Caco-2 (cell line): ENCODE results near the gene RAB3GAP2. TPM values are rescaled to one million over a fixed set of nuclear protein-coding genes. Genes with fewer than 3 reads are reported as not detected.

Source experiments
- BruUV-seq: library from RNA; stranded (reverse); fragments of 400-500 nt; replicated peaks from 2 replicates; lab custom pipeline; 2021; lab: Mats Ljungman, UMichigan
- CTCF ChIA-PET: fragments of 300-600 bp; sonication (Branson Sonifier 250); formaldehyde crosslinking; loops from one replicate; lab custom pipeline; 2022; ENCODE audit warnings: antibody characterized with exemption; lab: Charles Lee
- POLR2A ChIA-PET: fragments of 300-600 bp; sonication (Branson Sonifier 250); formaldehyde crosslinking; loops from one replicate; lab custom pipeline; 2022; ENCODE audit warnings: antibody characterized with exemption; lab: Charles Lee
- DNase-seq, 2 experiments: peaks; one replicate each; pipeline versions ENCODE4 v3.0.0 to v3.0.0-alpha.2; 2020 to 2022
- H3K27me3 ChIP-seq: replicated peaks from 2 replicates; pipeline ENCODE4 v1.6.0; 2011; ENCODE audit warnings: low read length; ENCODE audit not compliant: control insufficient read depth, insufficient read depth
- H3K36me3 ChIP-seq: 2 replicates; pipeline ENCODE4 v1.5.1; 2011; ENCODE audit warnings: low read length; ENCODE audit not compliant: control insufficient read depth, insufficient read depth
- H3K4me1 ChIP-seq: fragments of 250-450 bp; sonication (Bioruptor Pico); 2 replicates; pipeline ENCODE4 v1.5.1; 2020; ENCODE audit warnings: mild to moderate bottlenecking
- H3K4me3 ChIP-seq: 2 replicates; pipeline ENCODE4 v1.5.1; 2011; ENCODE audit warnings: low read depth, mild to moderate bottlenecking, control low read depth, low read length
- H3K9me3 ChIP-seq: fragments of 250-450 bp; sonication (Bioruptor Pico); 2 replicates; pipeline ENCODE4 v1.5.1; 2020; ENCODE audit warnings: mild to moderate bottlenecking, moderate library complexity
- H3K27ac Mint-ChIP-seq: one replicate; pipeline ENCODE4 v1.8.0; 2022; ENCODE audit warnings: mixed read lengths; ENCODE audit not compliant: unreplicated experiment
- H3K27me3 Mint-ChIP-seq: one replicate; pipeline ENCODE4 v1.8.0; 2022; ENCODE audit warnings: mixed read lengths; ENCODE audit not compliant: insufficient read depth, unreplicated experiment
- H3K36me3 Mint-ChIP-seq: one replicate; pipeline ENCODE4 v1.8.0; 2022; ENCODE audit warnings: mild to moderate bottlenecking, mixed read lengths; ENCODE audit not compliant: insufficient read depth, unreplicated experiment
- H3K4me1 Mint-ChIP-seq: one replicate; pipeline ENCODE4 v1.8.0; 2022; ENCODE audit warnings: low read depth, mixed read lengths; ENCODE audit not compliant: unreplicated experiment
- H3K4me3 Mint-ChIP-seq: one replicate; pipeline ENCODE4 v1.8.0; 2022; ENCODE audit warnings: mild to moderate bottlenecking, moderate library complexity, mixed read lengths; ENCODE audit not compliant: unreplicated experiment
- H3K9me3 Mint-ChIP-seq: one replicate; pipeline ENCODE4 v1.8.0; 2022; ENCODE audit warnings: mixed read lengths; ENCODE audit not compliant: unreplicated experiment
- intact Hi-C: fragments of 100-400 bp; cut with micrococcal nuclease; formaldehyde crosslinking; loops from one replicate; pipeline ENCODE4 v1.10.0; 2022; ENCODE audit not compliant: unreplicated experiment
- total RNA-seq: library from RNA; stranded (reverse); gene quantifications from 2 replicates; pipeline ENCODE4 v1.2.3, GENCODE V29; 2022
- TF ChIP-seq, protein P1 (sequence below), 2 experiments: fragments of 200-600 bp in 1 of 2; IDR thresholded peaks; 1 replicate in 1 of 2; 2 replicates in 1 of 2; pipeline versions ENCODE4 v1.5.1 to v1.8.0; 2011 to 2022; ENCODE audit warnings: antibody characterized with exemption in 1 of 2, control low read depth in 1 of 2, inconsistent platforms in 1 of 2, low read depth in 1 of 2, low read length in 1 of 2, mild to moderate bottlenecking in 1 of 2, moderate library complexity in 1 of 2; ENCODE audit not compliant: insufficient read depth in 1 of 2, severe bottlenecking in 1 of 2, unreplicated experiment in 1 of 2

Gene RAB3GAP2
- total RNA-seq, 1 experiment from 2014 or later: 41.1 TPM

DNA sequence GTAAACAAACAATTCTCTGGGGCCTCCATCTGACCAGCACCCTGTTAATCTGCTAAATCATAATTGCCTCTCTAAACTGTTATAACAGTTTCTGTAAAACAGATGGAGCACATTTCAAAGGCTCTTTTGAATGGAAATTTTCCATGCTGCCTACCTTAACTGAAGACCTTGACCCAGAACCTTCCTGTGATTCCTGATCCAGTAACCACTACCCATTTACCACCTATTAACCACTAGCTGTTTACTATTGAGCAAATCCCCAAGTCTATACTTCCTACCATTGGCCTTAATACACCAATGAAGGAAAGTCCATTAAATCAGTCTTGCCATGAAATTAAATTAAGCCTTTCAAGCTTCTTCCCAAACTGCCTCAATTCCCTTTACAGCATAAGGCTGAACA is 46.3 kb downstream of the RAB3GAP2 start:
- CTCF ChIA-PET: no interaction called here
- TF ChIP-seq, protein P1, sequence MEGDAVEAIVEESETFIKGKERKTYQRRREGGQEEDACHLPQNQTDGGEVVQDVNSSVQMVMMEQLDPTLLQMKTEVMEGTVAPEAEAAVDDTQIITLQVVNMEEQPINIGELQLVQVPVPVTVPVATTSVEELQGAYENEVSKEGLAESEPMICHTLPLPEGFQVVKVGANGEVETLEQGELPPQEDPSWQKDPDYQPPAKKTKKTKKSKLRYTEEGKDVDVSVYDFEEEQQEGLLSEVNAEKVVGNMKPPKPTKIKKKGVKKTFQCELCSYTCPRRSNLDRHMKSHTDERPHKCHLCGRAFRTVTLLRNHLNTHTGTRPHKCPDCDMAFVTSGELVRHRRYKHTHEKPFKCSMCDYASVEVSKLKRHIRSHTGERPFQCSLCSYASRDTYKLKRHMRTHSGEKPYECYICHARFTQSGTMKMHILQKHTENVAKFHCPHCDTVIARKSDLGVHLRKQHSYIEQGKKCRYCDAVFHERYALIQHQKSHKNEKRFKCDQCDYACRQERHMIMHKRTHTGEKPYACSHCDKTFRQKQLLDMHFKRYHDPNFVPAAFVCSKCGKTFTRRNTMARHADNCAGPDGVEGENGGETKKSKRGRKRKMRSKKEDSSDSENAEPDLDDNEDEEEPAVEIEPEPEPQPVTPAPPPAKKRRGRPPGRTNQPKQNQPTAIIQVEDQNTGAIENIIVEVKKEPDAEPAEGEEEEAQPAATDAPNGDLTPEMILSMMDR (IDR thresholded peaks at IDR 0.05; ENCODE audit: insufficient read depth in 1 of 2, low read depth in 1 of 2, low read length in 1 of 2, severe bottlenecking in 1 of 2, unreplicated experiment in 1 of 2): no peak
- no peaks in the 10 kb centered on the region for H3K4me1 Mint-ChIP-seq

DNA sequence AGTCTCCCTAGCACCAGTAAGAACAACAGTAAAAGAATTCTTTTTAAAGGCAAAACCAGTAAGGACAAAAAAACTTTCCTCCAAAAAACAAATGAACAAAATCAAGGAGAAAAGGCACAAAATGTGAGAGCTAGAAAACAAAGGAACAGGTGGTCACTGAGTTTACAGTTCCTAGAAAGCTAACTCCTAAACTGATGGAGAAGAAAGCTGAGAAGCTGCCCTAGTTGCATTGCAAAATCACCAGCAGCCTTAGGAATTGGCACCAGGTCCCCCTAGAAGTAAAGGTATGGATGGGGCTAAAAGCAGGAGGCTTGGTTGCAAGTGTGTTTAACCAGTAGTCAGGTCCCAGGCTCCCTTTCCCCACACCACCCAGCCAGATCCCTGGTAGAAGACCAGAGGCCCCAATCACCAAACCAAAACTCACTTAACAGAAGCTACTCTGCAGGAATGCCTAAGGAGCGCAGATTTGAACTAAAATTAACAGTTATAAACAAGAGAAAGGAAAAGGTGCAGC is 47.6 kb downstream of the RAB3GAP2 start:
- POLR2A ChIA-PET: no interaction called here
- BruUV-seq: no TSS peak
- intact Hi-C loops: no loop called here
- Histone ChIP-seq H3K27me3 (no peaks in the 10 kb centered on the region), H3K36me3 (no peaks in the 10 kb centered on the region), H3K4me3 (no peak overlapping the region), H3K4me1 (no peaks in the 10 kb centered on the region), H3K9me3 (no peaks in the 10 kb centered on the region)
- TF ChIP-seq, protein P1 (IDR thresholded peaks at IDR 0.05; ENCODE audit: insufficient read depth in 1 of 2, low read depth in 1 of 2, low read length in 1 of 2, severe bottlenecking in 1 of 2, unreplicated experiment in 1 of 2): no peak
- H3K27ac Mint-ChIP-seq: no peak overlapping the region
- no peak overlapping the region for H3K4me3 Mint-ChIP-seq
- no peaks in the 10 kb centered on the region for H3K4me1 Mint-ChIP-seq
- CTCF ChIA-PET: no interaction called here
- H3K27me3 Mint-ChIP-seq: no peaks in the 10 kb centered on the region
- peaks cover 11% of the 10 kb centered on the region for H3K36me3 Mint-ChIP-seq
- no peak for DNase-seq
- H3K9me3 Mint-ChIP-seq: no peaks in the 10 kb centered on the region

More for the DNA sequence above, 46.3 kb downstream of the RAB3GAP2 start:
- intact Hi-C loops: no loop called here
- H3K36me3 ChIP-seq: no peaks in the 10 kb centered on the region
- no peaks in the 10 kb centered on the region for H3K27me3 ChIP-seq
- no peaks in the 10 kb centered on the region for H3K4me1 ChIP-seq
- H3K27me3 Mint-ChIP-seq: no peaks in the 10 kb centered on the region
- H3K9me3 Mint-ChIP-seq: no peaks in the 10 kb centered on the region
- H3K4me3 ChIP-seq: no peak overlapping the region
- POLR2A ChIA-PET: no interaction called here
- H3K36me3 Mint-ChIP-seq: peaks cover 14% of the 10 kb centered on the region
- DNase-seq: no peak
- no TSS peak for BruUV-seq
- H3K4me3 Mint-ChIP-seq: no peak overlapping the region
- no peaks in the 10 kb centered on the region for H3K9me3 ChIP-seq
- no peak overlapping the region for H3K27ac Mint-ChIP-seq

DNA sequence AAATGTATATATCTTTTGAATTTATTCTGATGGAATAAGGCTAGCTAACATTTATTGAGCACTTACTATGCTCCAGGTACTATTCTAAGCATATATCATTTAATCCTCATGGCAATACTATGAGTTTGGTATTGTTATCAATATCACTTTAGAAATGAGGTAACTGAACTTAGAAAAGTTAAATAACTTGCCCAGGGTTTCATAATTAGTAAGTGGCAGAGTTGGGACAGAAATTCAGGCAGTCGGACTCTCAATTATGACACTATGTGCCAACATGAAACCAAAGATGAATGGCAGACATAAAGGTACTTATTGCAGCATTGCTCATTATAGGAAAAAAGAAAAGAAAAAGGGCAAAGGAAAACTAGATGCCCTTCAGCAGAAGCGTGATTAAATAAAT is 48.2 kb downstream of the RAB3GAP2 start:
- Mint-ChIP-seq H3K4me1 (no peaks in the 10 kb centered on the region), H3K27ac (no peak overlapping the region), H3K4me3 (no peak overlapping the region), H3K36me3 (peaks cover 11% of the 10 kb centered on the region), H3K9me3 (no peaks in the 10 kb centered on the region), H3K27me3 (no peaks in the 10 kb centered on the region)
- no peaks in the 10 kb centered on the region for H3K36me3 ChIP-seq
- ChIA-PET CTCF (interaction anchor here (0.6 kb wide), 1 partner anchor 261 kb away, joined by 3 read pairs; no protein-coding TSS in a partner anchor), POLR2A (no interaction called here)
- no peaks in the 10 kb centered on the region for H3K9me3 ChIP-seq
- intact Hi-C loops: no loop called here
- BruUV-seq: no TSS peak
- no peaks in the 10 kb centered on the region for H3K4me1 ChIP-seq
- TF ChIP-seq, protein P1 (IDR thresholded peaks at IDR 0.05; ENCODE audit: insufficient read depth in 1 of 2, low read depth in 1 of 2, low read length in 1 of 2, severe bottlenecking in 1 of 2, unreplicated experiment in 1 of 2): no peak
- no peak overlapping the region for H3K4me3 ChIP-seq
- DNase-seq: no peak
- H3K27me3 ChIP-seq: no peaks in the 10 kb centered on the region
